Superior temporal gyrus (tissue), 1 donor: ENCODE data around the gene TCFL5.

ENCODE experiments used
- DNase-seq: peaks from one replicate; pipeline ENCODE4 v3.0.0-alpha.2; 2016; ENCODE audit errors: extremely low spot score

The TCFL5 gene

DNA sequence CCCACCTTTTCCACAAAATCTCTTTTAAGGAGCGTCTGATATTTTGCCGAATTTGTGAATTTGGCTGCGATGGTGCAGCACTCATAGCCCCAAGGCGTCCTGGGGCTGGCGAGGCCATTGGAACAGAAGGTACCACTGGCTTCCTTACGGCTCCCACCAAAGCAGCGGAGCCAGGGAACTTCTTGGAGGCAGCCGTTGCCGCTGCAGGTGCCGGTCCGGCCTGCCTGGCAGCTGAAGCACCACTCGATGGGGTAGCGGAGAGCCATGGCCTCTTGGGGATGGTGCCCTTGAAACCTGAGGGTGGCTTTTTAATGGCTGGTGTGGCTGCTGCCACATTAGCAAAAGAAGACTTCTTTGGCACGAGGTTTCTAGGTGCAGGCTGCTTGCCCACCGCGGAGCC lies 34.9 kb upstream of the TCFL5 start:
- no peak for DNase-seq

DNA sequence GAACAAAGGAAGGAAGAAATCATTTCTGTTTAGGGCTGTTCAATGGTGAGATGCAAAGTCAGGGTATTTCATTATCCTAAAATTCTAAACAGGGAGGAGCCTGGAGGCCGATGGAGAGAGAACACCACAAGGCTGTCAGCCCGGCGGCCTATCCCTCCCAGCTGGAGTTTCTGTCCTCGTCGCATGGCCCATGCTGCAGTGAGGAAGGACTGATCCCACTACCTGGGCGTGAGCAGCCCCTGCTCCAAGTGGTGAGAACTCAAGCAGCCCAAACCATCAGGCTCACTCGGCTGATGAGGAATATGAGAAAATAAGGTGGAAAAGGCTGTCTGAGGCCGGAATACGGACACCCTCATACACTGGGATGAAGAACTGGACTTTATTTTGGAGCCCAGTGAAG lies 33.9 kb upstream of the TCFL5 start:
- no peak for DNase-seq

DNA sequence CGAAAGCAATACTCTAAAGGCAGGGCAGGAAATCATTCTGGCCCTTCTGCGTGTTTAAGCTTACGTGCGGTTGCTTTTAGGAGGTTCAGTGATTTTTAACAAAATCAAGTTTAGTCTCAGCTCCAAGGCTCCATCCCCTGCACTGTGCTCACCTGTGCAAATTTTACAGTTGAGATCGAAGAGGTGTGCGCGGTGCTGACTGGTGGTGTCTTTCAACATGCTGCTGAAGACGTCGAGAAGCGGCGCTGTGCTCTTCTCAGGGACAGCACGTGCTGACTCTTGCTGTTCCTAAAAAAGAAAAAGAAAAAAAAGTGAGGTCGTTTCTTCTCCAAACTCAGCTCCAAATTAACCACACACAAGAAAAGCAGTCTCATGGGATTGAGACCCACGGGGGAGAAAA lies 32.6 kb upstream of the TCFL5 start:
- no peak for DNase-seq

DNA sequence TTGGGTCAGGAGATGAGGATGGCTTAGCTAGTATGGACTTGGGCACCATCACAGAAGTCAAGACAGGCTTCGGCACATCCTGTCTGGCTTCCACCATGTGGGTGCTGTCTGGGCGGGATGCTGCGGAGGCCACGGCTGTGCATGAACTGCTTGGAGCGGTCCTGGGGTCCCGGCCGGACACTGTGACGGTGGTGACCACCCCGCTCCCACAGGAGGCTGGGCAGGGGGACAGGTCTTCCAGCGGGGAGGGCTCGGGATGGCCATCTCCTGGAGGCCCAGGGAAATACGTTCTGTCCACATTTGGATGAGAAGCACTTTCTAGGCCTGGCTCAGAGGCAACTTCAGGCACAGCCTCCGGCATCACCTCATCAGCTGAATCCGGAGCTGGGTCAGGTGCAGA lies 32.1 kb upstream of the TCFL5 start:
- no peak for DNase-seq

DNA sequence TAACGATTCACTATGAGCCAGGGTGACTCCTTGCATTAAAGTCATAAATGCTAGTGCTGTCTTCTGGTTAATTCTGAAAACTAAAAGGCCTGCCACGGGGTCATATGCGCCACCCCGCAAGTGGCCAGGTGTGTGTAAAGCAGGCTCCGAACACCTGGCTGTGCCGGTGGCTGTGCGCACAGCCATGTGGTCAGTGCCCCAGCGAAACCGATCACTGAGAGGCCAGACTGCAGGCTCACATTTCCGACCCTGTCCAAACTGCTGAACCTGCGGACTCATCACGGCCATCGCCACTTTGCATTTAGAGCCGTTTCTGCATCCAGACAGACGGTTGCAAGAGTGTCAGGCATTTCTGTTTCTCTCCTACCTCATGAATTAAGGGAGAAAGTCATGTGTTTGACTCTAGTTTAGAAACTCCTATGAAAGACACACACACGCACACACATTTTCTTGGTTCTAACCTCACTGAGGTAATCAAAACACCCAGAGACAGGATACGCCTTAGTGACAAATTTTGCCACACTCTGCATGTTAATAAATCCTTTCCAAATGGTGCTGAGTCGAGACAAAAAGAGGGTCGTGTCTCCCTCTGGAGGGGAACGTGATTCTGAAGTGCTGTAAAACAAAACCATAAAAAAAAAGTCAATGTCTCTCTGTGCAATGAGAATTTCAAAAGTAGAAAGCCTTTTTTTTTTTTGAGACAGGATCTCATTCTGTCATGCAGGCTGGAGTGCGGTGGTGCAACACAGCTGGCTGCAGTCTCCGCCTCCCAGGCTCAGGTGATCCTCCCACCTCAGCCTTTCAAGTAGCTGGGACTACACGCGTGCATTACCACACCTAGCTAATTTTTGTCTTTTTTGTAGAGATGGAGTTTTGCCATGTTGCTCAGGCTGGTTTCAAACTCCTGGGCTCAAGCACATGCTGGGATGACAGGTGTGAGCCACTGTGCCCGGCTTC lies 31.0 kb upstream of the TCFL5 start:
- DNase-seq = no peak

DNA sequence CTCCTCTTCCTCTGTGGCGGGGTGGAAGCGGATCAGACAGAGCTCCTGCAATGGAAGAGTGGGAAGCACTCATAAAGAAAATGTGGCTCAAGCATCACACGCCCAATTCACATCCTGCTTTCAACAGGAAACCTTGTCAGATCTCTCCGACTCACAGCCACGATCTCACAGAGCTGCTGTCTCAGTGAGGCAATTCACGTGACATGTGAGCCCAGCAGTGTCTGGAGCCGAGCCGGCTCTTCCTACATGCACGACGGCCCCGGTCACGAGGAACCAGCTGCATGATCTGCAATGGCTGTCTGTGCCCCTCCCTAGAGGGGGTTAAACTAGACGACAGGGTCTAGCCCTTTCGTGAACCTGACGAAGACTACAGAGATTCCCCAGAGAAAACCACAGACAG lies 29.5 kb upstream of the TCFL5 start:
- DNase-seq = no peak

DNA sequence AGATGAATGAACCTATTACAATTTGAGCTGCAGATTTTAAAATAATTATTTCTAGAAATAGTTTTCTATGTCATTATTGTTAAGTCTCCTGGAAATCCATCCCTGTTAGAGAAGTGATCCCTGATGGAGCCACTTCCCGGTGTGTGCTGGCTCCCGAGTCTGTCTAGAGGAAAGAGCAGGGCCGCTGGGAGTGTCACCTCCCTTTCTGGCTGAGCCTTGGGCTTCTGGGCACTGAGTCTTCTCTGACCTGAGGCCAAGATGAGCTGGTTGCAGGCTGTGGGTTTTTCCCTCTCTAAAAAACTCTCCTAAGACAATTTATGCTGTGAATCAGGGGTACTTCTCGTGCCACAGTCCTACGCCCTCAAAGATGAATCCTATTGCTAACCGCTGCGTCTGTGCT lies 28.8 kb upstream of the TCFL5 start:
- no peak for DNase-seq

DNA sequence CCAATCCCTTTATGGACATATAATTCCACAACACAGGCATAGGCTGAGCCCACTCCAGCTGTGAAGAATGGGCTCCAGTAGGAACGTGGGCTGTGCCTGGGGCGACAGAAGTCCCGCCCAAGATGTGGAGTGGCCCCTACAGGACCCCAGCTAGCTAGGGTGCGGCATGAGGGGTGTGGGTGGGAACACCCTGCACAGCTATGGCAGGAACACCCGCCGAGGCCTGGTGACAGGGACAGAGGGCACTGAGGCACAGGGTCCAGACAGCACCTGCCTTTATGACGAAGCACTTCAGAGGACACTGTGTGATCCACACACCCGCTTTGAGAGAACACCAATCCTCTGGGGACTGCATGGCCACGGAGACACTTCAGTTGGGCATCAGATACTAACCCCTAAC lies 28.2 kb upstream of the TCFL5 start:
- DNase-seq = no peak

DNA sequence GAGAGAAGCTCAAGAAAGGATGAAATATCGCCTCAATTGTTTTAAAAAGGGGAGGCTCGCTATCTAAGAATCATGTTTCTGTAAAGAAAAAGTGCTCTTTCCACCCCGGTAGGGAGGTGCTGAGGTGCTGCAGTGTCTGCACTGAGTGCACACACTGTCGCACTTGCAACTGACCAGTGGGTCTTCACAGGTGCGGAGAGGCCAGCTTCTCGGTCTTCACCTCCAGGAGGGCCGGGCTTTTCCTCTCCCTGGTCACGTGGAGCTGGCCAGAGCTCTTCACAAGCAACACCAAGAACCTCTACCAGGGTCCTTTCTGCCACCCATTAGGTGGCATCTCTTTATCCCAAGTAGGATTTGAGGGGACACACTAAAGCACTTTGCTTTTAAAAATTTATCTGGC lies 27.8 kb upstream of the TCFL5 start:
- DNase-seq = no peak

DNA sequence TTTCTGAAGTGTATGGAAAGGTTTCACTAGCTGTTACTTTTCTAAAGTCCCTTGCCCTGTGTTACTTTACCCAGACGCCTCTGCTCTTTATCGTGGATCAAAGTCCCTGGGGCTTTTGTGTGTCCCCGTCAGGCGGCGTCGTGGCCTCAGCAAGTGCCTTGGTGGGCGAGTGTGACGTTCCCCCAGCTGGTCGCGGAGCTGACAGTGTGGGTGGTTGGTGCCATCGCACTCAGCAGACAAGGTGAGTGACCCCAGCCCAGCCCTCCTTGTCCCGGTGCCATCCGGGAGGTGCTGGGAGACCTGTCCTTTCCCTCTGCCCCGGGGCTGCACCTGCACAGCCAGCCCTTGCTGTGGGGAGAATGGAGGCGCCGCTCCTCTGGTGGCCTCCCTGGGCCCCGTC lies 27.3 kb upstream of the TCFL5 start:
- no peak for DNase-seq

DNA sequence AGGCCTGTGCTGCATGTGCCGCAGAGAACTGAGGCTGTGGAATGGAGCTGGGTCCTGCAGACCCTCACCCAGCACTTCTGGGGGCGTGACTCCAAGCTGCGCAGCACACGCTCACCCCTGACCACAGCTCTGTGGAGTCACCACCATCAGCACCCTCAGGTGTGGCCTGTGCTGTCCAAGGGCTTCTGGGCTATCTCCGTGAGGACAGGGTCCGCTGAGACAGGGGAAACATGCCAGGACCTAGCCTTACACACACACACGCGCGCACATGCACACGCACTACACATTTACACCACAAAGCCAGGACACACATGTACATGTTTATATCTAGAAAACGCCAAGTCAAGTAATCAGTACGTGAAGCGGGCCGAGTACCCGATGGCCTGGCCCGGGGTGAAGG lies 26.8 kb upstream of the TCFL5 start:
- no peak for DNase-seq

DNA sequence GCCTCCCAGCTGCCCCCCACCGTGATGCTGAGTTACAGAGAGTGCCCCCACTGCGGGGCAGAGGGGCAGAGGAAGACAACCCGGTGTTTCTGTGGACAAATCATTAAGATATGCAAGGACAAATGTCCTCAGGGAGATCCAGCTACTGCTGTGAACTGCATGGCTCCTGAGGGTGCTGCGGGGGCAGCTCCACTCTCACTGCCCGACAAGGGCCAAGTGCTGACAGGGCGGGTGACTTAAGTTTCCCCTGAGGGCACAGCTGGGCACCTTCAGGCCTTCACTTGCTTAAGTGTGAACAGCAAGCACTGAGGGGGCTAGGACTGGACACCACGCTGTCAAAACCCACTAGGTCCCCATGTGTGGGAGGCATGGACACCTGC lies 26.2 kb upstream of the TCFL5 start:
- DNase-seq = no peak

DNA sequence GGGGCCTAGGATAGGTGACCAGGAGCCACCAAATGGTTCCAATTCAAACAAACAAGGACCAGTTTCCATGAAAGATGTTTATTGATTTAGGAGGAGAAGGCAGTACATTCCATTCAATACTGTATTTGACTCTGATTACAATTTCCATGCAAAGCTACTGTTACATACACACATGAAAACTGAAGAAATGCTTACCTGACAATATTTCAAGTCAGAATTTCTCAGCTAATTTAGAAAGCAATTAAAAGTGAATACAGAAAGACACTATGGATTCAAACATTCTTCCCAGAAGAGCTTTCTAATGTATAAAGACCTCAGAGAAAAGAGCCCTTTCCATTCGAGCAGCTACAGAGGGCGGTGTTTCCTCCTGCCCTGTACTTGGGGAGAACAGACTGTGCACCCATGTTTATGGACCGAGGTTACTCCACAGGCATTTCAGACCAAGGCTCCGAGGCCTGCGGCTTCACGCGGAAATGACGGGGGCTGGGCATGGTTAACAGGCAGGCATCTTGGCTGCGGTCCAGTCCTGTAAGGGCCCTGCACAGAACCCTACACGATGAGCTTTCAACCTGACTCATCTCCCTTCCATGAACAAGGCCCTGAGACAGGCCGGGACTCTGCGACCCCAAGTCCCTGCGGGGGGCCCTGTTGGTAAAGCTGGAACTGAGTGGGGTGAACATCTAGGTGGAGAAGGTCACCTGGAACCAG lies 25.7 kb upstream of the TCFL5 start:
- no peak for DNase-seq

DNA sequence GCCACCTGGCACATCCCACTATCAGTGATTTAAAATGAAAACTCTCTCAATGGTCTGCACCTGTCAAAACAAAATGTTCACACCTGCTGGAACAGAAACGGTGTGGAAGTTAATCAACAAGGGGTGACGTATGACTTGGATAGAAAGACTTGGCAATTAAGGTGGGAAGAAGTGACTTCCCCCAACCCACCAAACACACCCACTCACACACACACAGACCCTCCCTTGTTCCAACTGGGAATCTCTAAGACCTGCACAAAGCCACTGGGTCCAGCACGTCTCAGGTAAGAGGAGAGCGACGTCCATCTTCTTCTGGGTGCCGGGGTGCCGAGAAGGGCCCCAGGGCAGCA lies 25.1 kb upstream of the TCFL5 start:
- DNase-seq = no peak

DNA sequence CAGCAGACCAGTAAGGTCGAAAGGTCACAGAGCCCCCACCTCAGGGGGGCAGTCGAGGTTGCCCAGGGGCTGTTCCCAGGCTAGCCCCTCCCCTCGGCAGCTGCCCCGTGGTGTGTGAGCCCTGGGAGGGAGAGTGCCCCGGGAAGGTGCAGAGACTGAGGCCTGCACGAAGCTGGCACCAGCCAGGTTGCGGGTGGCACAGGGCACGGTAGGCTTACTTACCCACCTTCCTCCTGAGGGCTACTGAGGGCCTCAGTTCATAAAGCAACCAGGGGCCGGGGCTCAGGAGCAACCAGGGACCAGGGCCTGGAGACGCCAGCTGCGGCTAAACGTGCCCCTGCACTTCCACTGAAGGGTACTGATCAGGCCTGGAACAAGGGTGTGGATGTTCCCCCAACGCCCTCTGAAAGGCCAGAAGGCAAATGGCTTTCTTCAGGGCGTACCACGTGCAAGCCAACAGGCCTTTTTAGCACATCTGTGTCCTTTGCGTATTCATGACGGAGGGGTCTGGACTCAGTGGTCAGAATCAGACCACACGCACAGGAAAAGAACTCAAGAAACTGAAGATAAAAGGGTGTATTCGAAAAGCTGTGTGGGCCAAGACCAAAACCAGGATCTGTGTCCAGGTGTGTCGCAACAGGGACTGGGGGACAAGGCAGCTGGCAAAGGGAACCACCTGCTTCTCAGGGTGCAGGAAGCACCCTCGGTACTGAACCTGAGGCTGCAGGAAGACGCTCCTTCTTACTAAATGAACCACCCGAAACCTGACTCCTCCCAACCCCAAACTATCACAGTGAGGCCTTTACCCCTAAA lies 24.5 kb upstream of the TCFL5 start:
- DNase-seq = no peak

DNA sequence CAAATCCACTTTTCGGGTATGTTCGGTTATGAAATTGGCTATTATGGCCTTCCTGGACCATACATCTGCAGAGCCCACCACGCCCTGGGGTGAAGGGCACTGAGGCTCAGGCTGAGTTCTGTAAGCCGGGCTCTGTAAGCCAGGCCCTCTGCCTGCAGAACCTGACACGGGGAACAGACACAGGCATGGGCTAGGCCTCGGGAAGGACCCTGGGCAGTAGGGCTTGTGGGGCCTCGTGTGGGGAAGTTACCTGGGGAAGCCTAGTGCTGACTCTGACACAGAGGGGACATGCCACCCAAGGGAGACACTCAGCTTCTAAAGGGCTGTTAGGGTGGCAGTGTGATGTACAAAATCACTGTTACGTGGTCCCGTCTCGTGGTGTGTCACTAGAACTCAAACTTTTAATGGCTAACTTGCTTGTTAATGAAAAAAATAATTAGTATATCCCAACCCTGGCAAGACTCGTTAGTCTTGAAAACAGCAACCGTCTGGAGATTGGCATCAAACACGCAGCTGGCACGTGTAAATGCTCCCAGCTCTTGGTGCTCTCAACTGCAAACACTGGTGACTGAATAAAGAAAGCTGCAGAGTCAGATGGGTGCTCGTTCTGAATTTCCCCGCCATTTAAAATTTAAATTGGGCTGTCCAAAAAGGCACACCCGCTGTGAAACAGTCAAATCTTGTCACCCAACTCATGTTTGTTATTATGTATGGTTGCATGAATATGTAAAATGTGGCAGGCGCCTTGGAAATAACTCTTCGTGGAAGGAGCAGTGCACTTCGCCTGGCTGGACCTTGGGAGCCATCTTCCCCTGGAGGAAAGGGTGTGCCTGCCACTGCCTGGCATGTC lies 23.6 kb upstream of the TCFL5 start:
- DNase-seq = no peak

DNA sequence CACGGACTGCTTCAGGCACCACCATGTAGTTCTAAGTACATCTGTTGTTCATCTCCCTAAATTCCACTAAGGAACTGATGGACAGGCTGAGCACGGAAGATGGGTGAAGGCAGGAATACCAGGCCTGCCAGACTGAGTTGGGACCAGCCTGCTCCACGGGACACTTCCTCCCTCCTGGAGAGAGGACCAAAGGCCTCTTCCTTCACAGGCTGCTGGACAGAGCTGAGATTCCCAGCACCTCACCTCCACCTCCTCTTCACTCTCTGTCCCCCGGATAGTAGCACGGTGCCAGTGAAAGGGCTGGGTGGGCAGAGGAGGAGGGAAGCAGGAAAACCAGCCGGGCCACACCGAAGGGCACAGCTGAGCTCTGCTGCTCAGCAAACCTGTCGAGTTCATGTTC lies 22.9 kb upstream of the TCFL5 start:
- no peak for DNase-seq

DNA sequence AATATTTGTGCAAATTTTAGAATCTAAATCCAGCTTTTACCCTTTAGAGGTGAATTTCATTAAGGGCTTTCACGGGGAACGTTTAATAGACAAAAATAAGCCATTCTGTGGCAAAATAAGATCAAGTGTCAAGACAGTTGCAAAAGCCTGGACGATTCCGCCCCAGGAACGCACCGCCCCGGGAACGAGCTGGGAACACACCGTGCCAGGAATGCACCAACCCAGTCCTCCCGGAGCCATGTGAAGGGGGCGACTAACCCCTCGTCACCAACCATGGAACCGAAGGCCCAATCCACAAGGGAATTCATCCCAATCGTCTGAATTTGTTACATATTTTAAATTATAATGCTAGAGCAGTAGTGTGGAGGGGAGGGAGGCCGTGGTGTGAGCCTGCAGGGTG lies 20.8 kb upstream of the TCFL5 start:
- DNase-seq = no peak

DNA sequence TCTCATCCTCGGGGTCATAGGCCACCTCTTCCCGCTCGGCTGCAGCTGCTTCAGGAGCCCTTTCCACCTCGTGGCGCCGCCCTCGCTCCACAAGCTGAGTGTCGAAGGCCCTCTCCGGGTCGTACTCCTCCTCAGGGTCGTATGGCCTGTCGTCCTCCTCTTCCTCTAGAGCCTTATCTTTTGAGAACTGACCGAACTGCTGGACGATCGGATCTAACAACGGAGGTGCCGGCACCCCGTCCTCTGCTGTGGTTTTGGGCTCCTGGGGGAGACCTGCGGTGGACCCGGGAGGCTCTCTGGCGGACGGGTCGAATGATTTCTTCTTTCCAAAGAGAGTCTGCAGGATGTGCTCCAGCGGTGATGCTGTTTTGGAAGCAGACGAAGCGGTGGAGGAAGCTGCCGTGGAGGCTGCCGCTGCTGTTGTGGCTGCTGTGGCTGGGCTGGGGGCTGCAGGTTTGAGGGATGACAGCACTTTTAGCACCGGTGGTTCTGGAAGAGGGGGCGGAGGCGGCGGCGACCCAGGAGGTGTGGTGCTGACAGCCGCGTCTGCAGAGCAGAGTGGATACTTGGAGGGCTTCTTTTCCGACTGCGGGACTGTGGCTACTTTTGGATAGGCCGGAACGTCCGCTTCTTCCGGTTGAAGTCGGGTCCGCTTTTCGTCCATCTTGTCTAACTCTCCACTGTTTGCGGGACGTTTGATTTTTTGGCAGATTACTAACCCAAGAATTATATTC lies 20.2 kb upstream of the TCFL5 start:
- DNase-seq = no peak

DNA sequence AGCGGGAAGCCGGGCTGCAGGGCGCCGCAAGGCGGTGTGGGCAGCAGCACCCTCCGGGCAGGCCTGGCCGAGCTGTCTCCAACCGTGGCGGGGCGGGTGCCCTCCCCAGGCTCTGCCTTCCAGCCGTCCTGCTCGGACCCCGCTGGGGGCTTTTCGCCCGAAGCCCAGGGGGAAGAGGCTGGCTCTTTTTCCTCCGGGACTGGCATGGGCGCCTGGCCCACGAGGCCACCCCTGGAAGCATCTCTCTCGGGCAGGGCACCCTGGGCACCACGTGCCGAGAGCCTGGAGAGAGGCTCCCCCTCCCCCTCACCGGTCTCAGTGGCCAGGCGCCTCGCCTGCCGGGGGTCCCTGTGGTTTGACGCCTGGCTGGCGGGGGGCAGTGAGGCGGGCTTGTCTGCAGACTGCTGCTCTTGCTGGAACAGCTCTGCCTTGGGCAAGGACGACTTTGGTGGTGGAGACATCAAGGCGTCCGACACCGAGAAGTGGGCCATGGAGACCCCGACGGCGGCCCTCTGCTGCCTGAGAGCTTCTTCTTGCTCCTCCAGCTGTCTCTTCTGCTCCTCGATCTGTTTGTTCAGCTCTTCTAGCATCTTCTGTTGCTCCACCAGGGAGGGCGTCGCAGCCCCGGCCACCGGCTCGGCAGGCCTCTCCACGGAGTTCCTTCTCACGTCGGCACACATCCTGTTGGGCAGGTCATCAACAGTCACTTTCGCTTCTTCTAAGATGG lies 19.5 kb upstream of the TCFL5 start:
- DNase-seq = no peak
